Endodermal cell (in vitro differentiated cells): Measurements from ENCODE around the gene CNDP2. TPM values are rescaled to one million over a fixed set of nuclear protein-coding genes. Genes with fewer than 3 reads are reported as not detected.

Source experiments
- DNase-seq: peaks from one replicate; pipeline ENCODE4 v3.0.0-alpha.2; 2017
- H3K27ac ChIP-seq: 2 replicates; pipeline ENCODE4 v1.5.1; 2013; ENCODE audit warnings: mild to moderate bottlenecking, low read depth, low read length, moderate library complexity
- H3K27me3 ChIP-seq: 2 replicates; pipeline ENCODE4 v1.6.1; 2013; ENCODE audit warnings: mild to moderate bottlenecking, low read length, moderate library complexity; ENCODE audit not compliant: insufficient read depth, control insufficient read depth, poor library complexity, severe bottlenecking
- H3K36me3 ChIP-seq: 2 replicates; pipeline ENCODE4 v1.7.0; 2013; ENCODE audit warnings: mild to moderate bottlenecking, low read length, moderate library complexity; ENCODE audit not compliant: control insufficient read depth, insufficient read depth
- H3K4me1 ChIP-seq: one replicate; pipeline ENCODE4 v1.7.0; 2013; ENCODE audit warnings: low read length; ENCODE audit not compliant: control insufficient read depth, insufficient read depth
- H3K4me3 ChIP-seq: 2 replicates; pipeline ENCODE4 v1.5.1; 2013; ENCODE audit warnings: mild to moderate bottlenecking, low read length, moderate library complexity
- H3K9ac ChIP-seq: 2 replicates; pipeline ENCODE4 v1.6.1; 2013; ENCODE audit warnings: mild to moderate bottlenecking, low read length, moderate library complexity; ENCODE audit not compliant: poor library complexity, severe bottlenecking; ENCODE audit errors: extremely low read depth
- H3K9me3 ChIP-seq: 2 replicates; pipeline ENCODE4 v1.6.1; 2013; ENCODE audit warnings: mild to moderate bottlenecking, low read length, moderate library complexity; ENCODE audit not compliant: control insufficient read depth
- H3K27ac Mint-ChIP-seq: 2 replicates; pipeline ENCODE4 v1.8.0; 2020; ENCODE audit warnings: mixed read lengths
- H3K27me3 Mint-ChIP-seq: 2 replicates; pipeline ENCODE4 v1.8.0; 2021; ENCODE audit warnings: mild to moderate bottlenecking, mixed read lengths; ENCODE audit not compliant: insufficient read depth
- H3K36me3 Mint-ChIP-seq: 2 replicates; pipeline ENCODE4 v1.8.0; 2020; ENCODE audit warnings: low read depth, mixed read lengths
- H3K4me1 Mint-ChIP-seq: 2 replicates; pipeline ENCODE4 v1.8.0; 2020; ENCODE audit warnings: mixed read lengths
- H3K4me3 Mint-ChIP-seq: 2 replicates; pipeline ENCODE4 v1.8.0; 2020; ENCODE audit warnings: mild to moderate bottlenecking, moderate library complexity, mixed read lengths
- H3K9me3 Mint-ChIP-seq: 2 replicates; pipeline ENCODE4 v1.8.0; 2020; ENCODE audit warnings: mild to moderate bottlenecking, mixed read lengths
- CTCF ChIP-seq: fragments of 200-600 bp; sonication (generic); conservative IDR thresholded peaks from 2 replicates; pipeline ENCODE4 v1.5.0; 2021; ENCODE audit warnings: antibody characterized with exemption, mild to moderate bottlenecking
- WGBS, 2 experiments: methylation state at CpG; one replicate each; pipeline versions ENCODE4 v1.1.5 to v1.1.7; 2013; ENCODE audit warnings: missing lambda C conversion rate in 2 of 2, mixed read lengths in 1 of 2; ENCODE audit not compliant: insufficient coverage in 1 of 2, insufficient read length in 1 of 2; 5-methylcytosine and 5-hydroxymethylcytosine counted together
- total RNA-seq, 2 donors: library from RNA; stranded (reverse); fragmentation: NEBNext Ultra II Directional in 1 of 2; extraction: Animal tissue kit (Norgen Biotek cat#: 25700) in 1 of 2; gene quantifications; 2 replicates in 1 of 2; 3 replicates in 1 of 2; pipeline ENCODE4 v1.2.1, GENCODE V29; 2021

Gene CNDP2
- total RNA-seq, 2 donors from 2014 or later = 385 to 416 TPM

GRCh38 chr18:74480149-74480651, 16.0 kb upstream of the CNDP2 start:
- Mint-ChIP-seq H3K36me3 (no peaks in the 10 kb centered on the region), H3K4me3 (no peak overlapping the region), H3K9me3 (no peaks in the 10 kb centered on the region), H3K27ac (no peak overlapping the region), H3K4me1 (peaks cover 4% of the 10 kb centered on the region), H3K27me3 (no peaks in the 10 kb centered on the region)
- no peaks in the 10 kb centered on the region for H3K36me3 ChIP-seq
- no peaks in the 10 kb centered on the region for H3K4me1 ChIP-seq
- WGBS, 2 experiments = 89 to 98% methylated on average over 5 to 7 of the region's 7 CpGs
- no peaks in the 10 kb centered on the region for H3K9me3 ChIP-seq
- H3K27ac ChIP-seq = no peak overlapping the region
- DNase-seq = no peak
- H3K9ac ChIP-seq = no peak overlapping the region
- H3K27me3 ChIP-seq = no peaks in the 10 kb centered on the region
- no peak overlapping the region for H3K4me3 ChIP-seq
- TF ChIP-seq CTCF = no peak

GRCh38 chr18:74482697-74483096, 13.5 kb upstream of the CNDP2 start:
- Histone ChIP-seq H3K27ac (no peak overlapping the region), H3K4me1 (no peaks in the 10 kb centered on the region), H3K27me3 (no peaks in the 10 kb centered on the region), H3K9ac (no peak overlapping the region), H3K9me3 (no peaks in the 10 kb centered on the region), H3K36me3 (no peaks in the 10 kb centered on the region), H3K4me3 (no peak overlapping the region)
- no peak for TF ChIP-seq CTCF
- Mint-ChIP-seq H3K27ac (no peak overlapping the region), H3K9me3 (no peaks in the 10 kb centered on the region), H3K4me1 (no peaks in the 10 kb centered on the region), H3K27me3 (no peaks in the 10 kb centered on the region), H3K36me3 (no peaks in the 10 kb centered on the region), H3K4me3 (no peak overlapping the region)
- 89 to 100% methylated on average over 4 to 11 of the region's 11 CpGs for WGBS, 2 experiments
- DNase-seq = no peak

- Mint-ChIP-seq H3K36me3 (no peaks in the 10 kb centered on the region), H3K4me1 (no peaks in the 10 kb centered on the region), H3K27ac (no peak overlapping the region), H3K27me3 (no peaks in the 10 kb centered on the region), H3K4me3 (no peak overlapping the region), H3K9me3 (no peaks in the 10 kb centered on the region)
- no peaks in the 10 kb centered on the region for H3K9me3 ChIP-seq
- no peaks in the 10 kb centered on the region for H3K4me1 ChIP-seq
- no peak overlapping the region for H3K27ac ChIP-seq
- no peak for DNase-seq
- no peak overlapping the region for H3K4me3 ChIP-seq
- 80 to 91% methylated on average over 7 to 14 of the region's 15 CpGs for WGBS, 2 experiments
- H3K27me3 ChIP-seq = no peaks in the 10 kb centered on the region
- no peak overlapping the region for H3K9ac ChIP-seq
- no peak for TF ChIP-seq CTCF
- no peaks in the 10 kb centered on the region for H3K36me3 ChIP-seq
Measured at GRCh38 chr18:74486119-74486849, 9.9 kb upstream of the CNDP2 start.
